HG02588 (cell line): ENCODE data around the gene PPP1R8.
"Not testable (repeated sequence)": the region's sequence is repeated elsewhere in the genome, so short reads cannot be mapped to it uniquely, and the experiment has no call there.

Source experiments
- ATAC-seq: cut with Tn5 transposase; IDR thresholded peaks from one replicate; pipeline ENCODE4 v1.9.1; 2021; ENCODE audit warnings: mild to moderate bottlenecking, moderate library complexity; ENCODE audit not compliant: unreplicated experiment

PPP1R8 gene

GRCh38 chr1:27831568-27832410 is 1.2 kb downstream of the PPP1R8 start:
- ATAC-seq: no peak

- no peak for ATAC-seq
These were observed 2.2 kb downstream of the PPP1R8 start for GRCh38 chr1:27832762-27833161.

- ATAC-seq: no peak
These were observed 2.9 kb downstream of the PPP1R8 start for GRCh38 chr1:27833470-27833869.

GRCh38 chr1:27835046-27835445 is 4.5 kb downstream of the PPP1R8 start:
- ATAC-seq: no peak

GRCh38 chr1:27835501-27835900 is 4.9 kb downstream of the PPP1R8 start:
- no peak for ATAC-seq

GRCh38 chr1:27849951-27850350 is 19.4 kb downstream of the PPP1R8 start:
- ATAC-seq: no peak

- ATAC-seq: no peak
These were observed 24.5 kb downstream of the PPP1R8 start for GRCh38 chr1:27855085-27855484.

GRCh38 chr1:27856561-27857343 is 26.2 kb downstream of the PPP1R8 start:
- no peak for ATAC-seq

GRCh38 chr1:27857552-27857951 is 27.0 kb downstream of the PPP1R8 start:
- not testable (repeated sequence) for ATAC-seq

- ATAC-seq: no peak
These were observed 27.7 kb downstream of the PPP1R8 start for GRCh38 chr1:27858072-27858948.

- no peak for ATAC-seq
These were observed 28.5 kb downstream of the PPP1R8 start for GRCh38 chr1:27858949-27859576.

- ATAC-seq: no peak
These were observed 30.9 kb downstream of the PPP1R8 start for GRCh38 chr1:27861436-27861835.

GRCh38 chr1:27862004-27862403 is 31.4 kb downstream of the PPP1R8 start:
- no peak for ATAC-seq

- ATAC-seq: no peak
These were observed 32.3 kb downstream of the PPP1R8 start for GRCh38 chr1:27862671-27863537.

- no peak for ATAC-seq
These were observed 32.9 kb downstream of the PPP1R8 start for GRCh38 chr1:27863538-27863915.

- ATAC-seq: no peak
These were observed 33.8 kb downstream of the PPP1R8 start for GRCh38 chr1:27864264-27864895.

GRCh38 chr1:27865821-27866220 is 35.2 kb downstream of the PPP1R8 start:
- ATAC-seq: no peak

GRCh38 chr1:27868556-27868931 is 38.0 kb downstream of the PPP1R8 start:
- ATAC-seq: no peak
